K562 (cell line): ENCODE measurements around the gene CACTIN. TPM values are rescaled to one million over a fixed set of nuclear protein-coding genes. Genes with fewer than 3 reads are reported as not detected.
A peak's percentile ranks its signal among the peaks of the same experiment; 100 is the strongest.

ENCODE experiments used
- BCOR ChIP-seq: fragments of 450-650 bp; IDR thresholded peaks from 2 replicates; pipeline ENCODE4 v1.6.1; 2016
- BHLHE40 ChIP-seq: IDR thresholded peaks from 2 replicates; pipeline ENCODE4 v1.6.1; 2011; ENCODE audit warnings: low read length, improper control_type of control experiment
- COPS2 ChIP-seq: fragments of 450-650 bp; conservative IDR thresholded peaks from 2 replicates; pipeline ENCODE4 v1.6.1; 2016; ENCODE audit warnings: mild to moderate bottlenecking, moderate library complexity
- CSDE1 ChIP-seq, 2 experiments: fragments of 450-650 bp; IDR thresholded peaks; 2 replicates each; pipeline ENCODE4 v1.6.1; 2016; ENCODE audit warnings: mild to moderate bottlenecking in 1 of 2
- DNMT1 ChIP-seq: fragments of 450-650 bp; IDR thresholded peaks from 2 replicates; pipeline ENCODE4 v1.6.1; 2016; ENCODE audit warnings: antibody characterized with exemption, mild to moderate bottlenecking
- ESRRA ChIP-seq: fragments of 450-650 bp; IDR thresholded peaks from 2 replicates; pipeline ENCODE4 v1.6.1; 2014; ENCODE audit warnings: low read depth, mild to moderate bottlenecking, moderate library complexity, borderline replicate concordance
- FOXK1 ChIP-seq: sonication (generic); formaldehyde crosslinking; IDR thresholded peaks from 2 replicates; pipeline ENCODE4 v1.8.0; 2022; ENCODE audit warnings: missing genetic modification reagents, mild to moderate bottlenecking, borderline replicate concordance
- GABPB1 ChIP-seq: sonication (generic); formaldehyde crosslinking; IDR thresholded peaks from 2 replicates; pipeline ENCODE4 v1.8.0; 2022; ENCODE audit warnings: mild to moderate bottlenecking, missing genetic modification reagents
- GTF2E2 ChIP-seq: fragments of 200-800 bp; sonication (Bioruptor generic); IDR thresholded peaks from 2 replicates; pipeline ENCODE4 v1.6.1; 2016; ENCODE audit warnings: missing genetic modification characterization, missing compliant biosample characterization
- HIVEP1 ChIP-seq: fragments of 250-450 bp; sonication (Bioruptor Pico); IDR thresholded peaks from 2 replicates; pipeline ENCODE4 v1.4.0; 2020; ENCODE audit warnings: mild to moderate bottlenecking
- HNRNPLL ChIP-seq: fragments of 200-400 bp; formaldehyde crosslinking; IDR thresholded peaks from 2 replicates; pipeline ENCODE4 v1.6.1; 2017; ENCODE audit warnings: low read length, low read depth, mild to moderate bottlenecking; ENCODE audit not compliant: poor library complexity, severe bottlenecking
- KLF16 ChIP-seq: IDR thresholded peaks from 2 replicates; pipeline ENCODE4 v1.6.1; 2016; ENCODE audit warnings: antibody characterized with exemption
- MYNN ChIP-seq, 2 experiments: sonication (generic); formaldehyde crosslinking in 1 of 2; IDR thresholded peaks; 2 replicates each; pipeline versions ENCODE4 v1.5.0 to v1.6.1; 2016 to 2020; ENCODE audit warnings: antibody characterized with exemption in 1 of 2, missing genetic modification reagents in 1 of 2
- NFXL1 ChIP-seq: fragments of 450-650 bp; formaldehyde crosslinking; IDR thresholded peaks from 2 replicates; pipeline ENCODE4 v1.4.0; 2021; ENCODE audit warnings: mild to moderate bottlenecking
- NR3C1 ChIP-seq: sonication (generic); formaldehyde crosslinking; IDR thresholded peaks from 2 replicates; pipeline ENCODE4 v1.8.1; 2022; ENCODE audit warnings: missing genetic modification reagents
- POLR2B ChIP-seq: fragments of 450-650 bp; IDR thresholded peaks from 2 replicates; pipeline ENCODE4 v1.6.1; 2018; ENCODE audit warnings: low read depth; ENCODE audit not compliant: partially characterized antibody
- RBM22 ChIP-seq: fragments of 200-400 bp; formaldehyde crosslinking; IDR thresholded peaks from 2 replicates; pipeline ENCODE4 v1.6.1; 2018; ENCODE audit warnings: low read length, low read depth; ENCODE audit not compliant: poor library complexity, severe bottlenecking
- SMC3 ChIP-seq: conservative IDR thresholded peaks from 2 replicates; pipeline ENCODE4 v1.6.1; 2011; ENCODE audit warnings: low read depth, low read length, improper control_type of control experiment; ENCODE audit not compliant: insufficient read depth
- ZBTB2 ChIP-seq: fragments of 450-650 bp; IDR thresholded peaks from 2 replicates; pipeline ENCODE4 v1.6.1; 2016; ENCODE audit warnings: antibody characterized with exemption
- ZNF277 ChIP-seq: fragments of 250-450 bp; sonication (Bioruptor Pico); IDR thresholded peaks from 2 replicates; pipeline ENCODE4 v1.8.0; 2022; ENCODE audit warnings: inconsistent platforms, mild to moderate bottlenecking, moderate library complexity, borderline replicate concordance
- ZNF512 ChIP-seq: IDR thresholded peaks from 2 replicates; pipeline ENCODE4 v1.6.1; 2016; ENCODE audit warnings: missing genetic modification characterization, missing compliant biosample characterization
- ZNF644 ChIP-seq: fragments of 200-800 bp; sonication (Bioruptor generic); IDR thresholded peaks from 2 replicates; pipeline ENCODE4 v1.6.1; 2016; ENCODE audit warnings: low read depth, missing genetic modification characterization, missing compliant biosample characterization
- ZNF655 ChIP-seq: fragments of 250-450 bp; sonication (Bioruptor Pico); IDR thresholded peaks from 2 replicates; pipeline ENCODE4 v1.5.0; 2021
- polyA plus RNA-seq, 8 experiments: library from polyadenylated mRNA; depleted of rRNA in 4 of 8; stranded (reverse) in 5 of 8; unstranded in 3 of 8; fragments of >200 nt; fragmentation: Nextera tagmentation in 2 of 8; fragmentation: Illumina TruSeq in 1 of 8; extraction: Ambion mirVana in 2 of 8; extraction: Trizol in 1 of 8; gene quantifications; 2 replicates each; pipeline versions ENCODE4 v1.2.1 to v1.2.3, GENCODE V29; 2011 to 2014; ENCODE audit warnings: inconsistent platforms in 1 of 8, missing spikeins in 1 of 8
- total RNA-seq, 7 experiments: library from RNA; depleted of rRNA in 6 of 7; stranded (reverse); fragments of >200 nt in 6 of 7; fragmentation: Illumina TruSeq in 2 of 7; extraction: Trizol in 2 of 7; gene quantifications; 2 replicates each; pipeline versions ENCODE4 v1.2.1 to v1.2.3, GENCODE V29; 2011 to 2021; ENCODE audit warnings: low replicate concordance in 1 of 7

CACTIN gene
- total and polyA plus RNA-seq, 9 of the 15 experiments (the other 6 are each of a cell fraction or from before 2014, with no cell fraction given): 0.15 to 49.2 (median 15.0) TPM

GRCh38 chr19:3665681-3666544, 39.3 kb upstream of the CACTIN start (continued):
- TF ChIP-seq MYNN (IDR thresholded peaks at IDR 0.05) (peak; percentile 59; the same call in 1 of the 2 replicates), MYNN (CRISPR knock-in tag; IDR thresholded peaks at IDR 0.05) (no peak), HNRNPLL (no peak), GTF2E2 (tag) (no peak), ZNF512 (tag) (no peak), COPS2 (no peak), ZNF277 (CRISPR knock-in tag) (no peak), BCOR (peak; percentile 12; the same call in 1 of the 2 replicates), RBM22 (no peak), SMC3 (peak; percentile 89), POLR2B (no peak), NFXL1 (CRISPR knock-in tag) (no peak), ZBTB2 (0 out of 2 replicates have a peak, but pooled peaks have one; percentile 10), KLF16 (no peak), GABPB1 (CRISPR knock-in tag) (peak; percentile 52; the same call in 1 of the 2 replicates), CSDE1 (IDR thresholded peaks at IDR 0.05) (no peak), DNMT1 (no peak), ESRRA (no peak), FOXK1 (no peak), HIVEP1 (CRISPR knock-in tag) (no peak), NR3C1 (CRISPR knock-in tag) (no peak), BHLHE40 (no peak), ZNF655 (CRISPR knock-in tag) (no peak), ZNF644 (tag) (no peak)
